Stimulated activated CD8-positive, alpha-beta memory T cell treated with anti-CD3 and anti-CD28 coated beads, Interleukin-4, amount 100 ng/mL, for 24 hours (primary cell): Measurements from ENCODE around the gene RABGAP1.

Source experiments
- DNase-seq: peaks from one replicate; pipeline ENCODE4 v3.0.0-alpha.2; 2020; ENCODE audit warnings: low read depth

RABGAP1 gene

GRCh38 chr9:123048748-123049147, 107.9 kb downstream of the RABGAP1 start:
- DNase-seq, result no peak

- no peak for DNase-seq
Observed at GRCh38 chr9:123049589-123050222, 108.9 kb downstream of the RABGAP1 start.

GRCh38 chr9:123053046-123053445, 112.2 kb downstream of the RABGAP1 start:
- DNase-seq, result no peak

DNA sequence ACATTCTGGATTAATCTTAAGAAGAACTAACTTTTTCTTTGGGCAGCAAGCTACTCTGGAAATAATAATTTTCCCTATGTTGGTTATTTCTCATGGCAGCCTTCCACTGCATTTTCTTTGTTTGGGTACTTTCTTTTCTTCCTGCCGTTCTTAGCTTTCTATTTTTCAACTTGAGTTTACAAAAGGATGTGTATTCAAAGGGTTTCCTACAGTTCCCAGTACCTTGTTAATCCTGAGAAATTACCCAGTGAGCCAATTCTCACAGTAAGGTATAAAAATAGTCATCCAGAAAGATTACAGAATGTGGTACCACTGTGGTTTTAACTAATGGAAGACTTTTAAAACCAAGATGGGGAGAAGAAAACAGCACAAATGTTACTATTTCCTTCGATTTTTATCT, 112.9 kb downstream of the RABGAP1 start:
- no peak for DNase-seq

DNA sequence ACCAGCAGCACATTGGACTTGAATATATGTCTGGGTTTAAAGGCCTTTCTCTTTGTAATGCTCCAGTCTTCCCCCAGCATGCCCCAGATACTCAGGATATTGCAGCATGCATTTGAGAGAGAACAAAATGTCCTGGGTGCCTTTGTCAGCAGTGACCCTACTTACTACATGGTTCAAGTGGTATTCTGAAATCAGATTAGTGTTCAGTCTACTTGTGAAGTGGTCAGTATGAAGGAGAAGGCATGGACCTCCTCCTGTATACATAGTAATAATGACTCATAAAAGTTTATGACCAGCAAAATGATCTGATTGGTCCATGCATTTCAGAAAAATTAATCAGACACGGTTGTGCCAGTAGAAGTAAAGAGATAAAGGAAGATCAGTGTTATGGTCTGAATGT, 118.0 kb downstream of the RABGAP1 start:
- DNase-seq, result no peak

DNA sequence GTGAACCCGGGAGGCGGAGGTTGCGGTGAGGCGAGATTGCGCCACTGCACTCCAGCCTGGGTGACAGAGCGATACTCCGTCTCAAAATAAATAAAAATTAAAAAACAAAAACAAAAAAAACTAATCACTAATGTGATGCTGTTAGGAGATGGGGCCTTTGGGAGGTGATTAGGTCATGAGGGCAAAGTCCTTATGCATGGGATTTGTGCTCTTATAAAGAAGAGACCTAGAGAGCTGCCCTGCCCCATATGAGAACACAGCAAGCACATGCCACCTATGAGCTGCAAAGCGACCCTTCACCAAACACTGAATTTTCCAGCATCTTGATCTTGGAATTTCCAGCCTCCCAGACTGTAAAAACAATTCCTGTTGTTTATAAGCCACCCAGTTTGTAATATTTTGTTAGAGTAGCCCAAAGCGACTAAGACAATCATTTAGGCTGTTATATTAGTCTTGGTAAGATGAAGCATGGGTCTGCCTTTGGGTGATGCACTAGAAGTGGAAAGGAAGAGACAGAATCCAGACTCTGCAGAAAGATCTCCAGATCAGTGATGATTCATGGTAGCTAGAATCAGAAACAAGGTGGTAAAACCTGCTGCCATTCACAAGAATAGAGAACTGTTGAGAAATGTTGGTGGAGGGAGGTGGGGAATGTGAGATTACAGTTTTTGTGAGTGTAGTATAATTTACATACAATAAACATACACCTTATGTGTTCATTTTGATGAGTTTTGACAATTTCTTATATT, 118.8 kb downstream of the RABGAP1 start:
- no peak for DNase-seq

DNA sequence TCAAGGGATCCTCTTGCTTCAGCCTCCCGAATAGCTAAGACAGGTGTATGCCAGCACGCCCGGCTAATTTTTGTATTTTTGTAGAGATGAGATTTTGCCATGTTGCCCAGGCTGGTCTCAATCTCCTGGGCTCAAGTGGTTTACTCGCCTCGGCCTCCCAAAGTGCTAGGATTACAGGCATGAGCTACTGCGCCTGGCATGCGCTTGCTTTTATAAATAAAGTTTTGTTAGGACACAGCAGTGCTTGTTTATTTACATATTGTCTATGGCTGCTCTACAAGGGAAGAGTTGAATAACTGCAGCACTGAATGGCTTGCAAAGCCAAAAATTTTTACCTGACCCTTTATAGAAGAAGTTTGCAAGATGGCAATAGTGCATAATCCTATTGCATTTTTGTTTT, 120.4 kb downstream of the RABGAP1 start:
- no peak for DNase-seq

- no peak for DNase-seq
Observed at GRCh38 chr9:123062351-123063176, 121.7 kb downstream of the RABGAP1 start.

DNA sequence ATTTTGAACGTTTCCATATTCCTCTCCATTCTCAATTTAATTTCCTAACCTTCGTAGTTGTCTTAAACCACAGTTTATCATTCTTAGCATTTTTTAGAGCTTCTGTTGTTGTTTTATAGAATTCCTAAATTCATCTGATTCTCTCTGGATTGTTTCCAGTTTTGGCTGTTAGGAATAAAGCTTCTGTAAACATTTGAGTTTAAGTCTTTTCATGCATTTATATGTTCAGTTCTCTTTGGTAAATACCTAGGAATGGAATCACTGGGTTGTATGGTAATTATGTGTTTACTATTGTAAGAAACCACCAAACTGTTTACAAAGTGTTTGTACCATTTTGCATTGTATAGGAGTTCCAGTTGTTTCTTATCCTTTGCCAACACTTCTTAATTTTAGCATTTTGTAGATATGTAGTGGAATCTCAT, 122.4 kb downstream of the RABGAP1 start:
- DNase-seq, result no peak

GRCh38 chr9:123063896-123064295, 123.1 kb downstream of the RABGAP1 start:
- no peak for DNase-seq

GRCh38 chr9:123064716-123065115, 123.9 kb downstream of the RABGAP1 start:
- no peak for DNase-seq

DNA sequence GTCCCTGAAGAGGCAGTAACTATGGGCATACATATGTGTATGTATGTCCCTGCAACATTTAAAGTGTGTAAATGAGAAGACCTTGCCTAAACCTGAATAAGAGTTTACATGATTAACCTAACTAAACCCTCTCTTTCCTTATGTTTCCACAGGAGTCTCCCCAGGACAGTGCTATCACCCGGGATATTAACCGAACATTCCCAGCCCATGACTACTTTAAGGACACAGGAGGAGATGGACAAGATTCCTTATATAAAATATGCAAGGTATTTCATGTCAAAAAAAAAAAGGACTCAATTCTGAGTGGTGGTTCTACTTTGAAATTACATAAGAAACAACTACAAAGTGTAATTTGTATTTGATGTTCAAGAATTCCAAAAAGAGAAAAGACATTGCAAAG, 124.4 kb downstream of the RABGAP1 start:
- DNase-seq, result no peak

- DNase-seq, result no peak
Observed at GRCh38 chr9:123067136-123067535, 126.3 kb downstream of the RABGAP1 start.

- no peak for DNase-seq
Observed at GRCh38 chr9:123069010-123069481, 128.2 kb downstream of the RABGAP1 start.

- no peak for DNase-seq
Observed at GRCh38 chr9:123070198-123070597, 129.4 kb downstream of the RABGAP1 start.

DNA sequence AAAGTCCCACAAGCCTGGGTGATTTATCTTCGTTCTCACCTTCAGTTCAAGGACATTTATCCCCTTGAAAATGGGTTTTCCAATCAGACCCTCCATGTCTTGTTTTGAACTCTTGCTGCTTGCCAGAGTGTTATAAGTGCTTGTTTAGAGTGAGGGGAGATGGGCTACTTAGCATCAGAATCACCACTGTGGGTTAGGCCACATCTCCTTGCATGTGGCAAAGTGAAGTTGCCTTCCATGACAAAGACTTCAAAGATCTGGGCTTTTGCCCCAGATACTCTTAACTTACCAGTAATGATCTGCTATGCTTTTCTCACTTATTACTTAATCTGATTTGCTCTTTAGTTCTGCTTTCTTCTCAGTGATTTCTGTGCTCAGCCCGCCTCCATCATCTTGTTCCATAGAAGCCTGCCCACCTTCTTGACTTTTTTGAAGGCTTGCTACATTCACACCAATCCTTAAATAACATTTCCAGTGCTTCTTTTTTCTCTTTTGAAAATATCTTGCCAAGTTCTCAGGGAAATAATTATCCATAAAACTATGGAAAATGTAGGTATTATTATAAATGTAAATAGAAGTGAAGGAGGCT, 131.7 kb downstream of the RABGAP1 start:
- DNase-seq, result no peak

- DNase-seq, result no peak
Observed at GRCh38 chr9:123073441-123073840, 132.6 kb downstream of the RABGAP1 start.

GRCh38 chr9:123073991-123074422, 133.2 kb downstream of the RABGAP1 start:
- DNase-seq, result no peak

DNA sequence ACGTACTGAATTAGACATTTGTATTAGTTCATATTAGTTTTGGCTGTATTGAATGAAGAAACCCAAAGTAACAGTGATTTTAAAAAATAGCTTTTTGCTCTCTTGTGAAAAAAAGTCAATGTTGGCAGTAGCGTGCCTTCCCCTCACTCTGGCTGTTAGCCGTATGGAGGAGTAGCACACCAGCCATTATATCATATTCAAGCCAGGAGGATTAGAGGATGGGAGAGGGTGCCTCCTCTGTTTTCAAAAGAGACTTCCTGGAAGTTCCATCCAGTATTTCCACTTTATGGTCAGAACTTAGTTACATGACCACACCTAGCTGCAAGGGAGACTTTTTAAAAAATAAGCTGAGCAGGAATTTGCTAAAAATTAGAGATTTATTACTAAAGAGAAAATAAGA, 133.8 kb downstream of the RABGAP1 start:
- DNase-seq, result no peak

- DNase-seq, result no peak
Observed at GRCh38 chr9:123080444-123080843, 139.6 kb downstream of the RABGAP1 start.

- no peak for DNase-seq
Observed at GRCh38 chr9:123081824-123082223, 141.0 kb downstream of the RABGAP1 start.

DNA sequence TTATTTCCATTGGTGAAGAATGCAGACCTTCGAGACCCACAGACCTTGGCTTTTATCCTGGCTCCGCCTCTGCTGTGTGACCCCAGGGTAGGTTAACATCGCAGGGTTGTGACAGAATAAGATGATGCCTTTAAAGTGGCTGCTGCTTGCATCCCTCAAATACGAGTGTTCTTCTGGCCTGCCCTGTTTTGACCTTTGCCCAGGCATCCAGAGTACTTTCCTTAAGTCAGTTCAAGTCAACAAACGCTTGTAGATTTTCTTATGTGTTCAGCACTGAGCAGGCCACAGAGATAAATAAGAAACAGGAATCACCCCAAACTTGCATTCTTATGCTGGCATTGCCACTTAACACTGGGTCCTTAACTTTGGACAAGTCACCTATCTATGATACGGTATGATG, 142.9 kb downstream of the RABGAP1 start:
- DNase-seq, result no peak
